Measurements from ENCODE around the gene MPV17L2. TPM values are rescaled to one million over a fixed set of nuclear protein-coding genes. Genes with fewer than 3 reads are reported as not detected.

Gene MPV17L2
- total RNA-seq, 2 donors from 2014 or later: 20.9 to 21.8 TPM

DNA sequence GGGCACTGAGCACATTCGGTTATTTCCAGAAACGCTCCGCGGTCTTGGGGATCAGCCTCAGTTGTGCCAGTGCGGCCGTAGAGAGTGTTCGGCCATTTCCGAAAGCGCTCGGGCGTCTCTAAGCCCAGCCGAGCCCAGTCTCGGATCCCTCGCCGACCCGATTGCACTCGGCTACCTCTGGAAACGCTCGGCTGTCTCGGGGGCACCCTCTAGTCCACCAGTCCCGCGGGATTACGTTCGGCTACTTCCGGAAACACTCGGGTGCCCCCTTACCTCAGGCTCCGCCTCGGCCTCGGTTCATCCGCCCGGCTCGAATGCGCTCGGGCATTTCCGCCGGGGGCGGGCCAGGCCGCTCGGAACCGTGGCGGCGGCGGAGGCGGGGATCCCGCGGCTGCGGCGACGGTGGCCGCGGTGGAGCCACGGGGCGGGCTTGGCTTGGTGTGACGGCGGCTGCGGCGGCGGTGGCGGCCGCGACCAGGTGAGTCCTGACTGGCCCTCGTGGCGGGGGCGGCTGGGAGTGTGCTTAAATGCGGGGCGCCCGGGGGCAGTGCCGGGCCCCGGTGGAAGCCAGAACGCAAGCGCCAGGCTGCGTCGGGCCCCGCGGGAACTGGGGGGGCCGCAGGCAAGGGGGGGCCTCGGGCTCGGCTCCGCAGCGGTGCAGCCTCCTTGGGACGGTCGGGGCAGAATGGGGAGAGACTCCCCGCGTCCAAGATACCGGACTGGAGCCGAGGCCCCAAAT lies 40.0 kb upstream of the MPV17L2 start, which contains the start of gene PIK3R2:
PIK3R2 (plus strand) TSS at position 347 of the 739 bp plus-strand sequence. CDS start 2,717 bp downstream, outside the sequence.
- H3K27ac Mint-ChIP-seq: peak within 1 kb of the TSS; percentile 98
- H3K27me3 Mint-ChIP-seq (ENCODE audit: insufficient read depth): no peaks in the 10 kb centered on the region
- TF ChIP-seq, protein P1, sequence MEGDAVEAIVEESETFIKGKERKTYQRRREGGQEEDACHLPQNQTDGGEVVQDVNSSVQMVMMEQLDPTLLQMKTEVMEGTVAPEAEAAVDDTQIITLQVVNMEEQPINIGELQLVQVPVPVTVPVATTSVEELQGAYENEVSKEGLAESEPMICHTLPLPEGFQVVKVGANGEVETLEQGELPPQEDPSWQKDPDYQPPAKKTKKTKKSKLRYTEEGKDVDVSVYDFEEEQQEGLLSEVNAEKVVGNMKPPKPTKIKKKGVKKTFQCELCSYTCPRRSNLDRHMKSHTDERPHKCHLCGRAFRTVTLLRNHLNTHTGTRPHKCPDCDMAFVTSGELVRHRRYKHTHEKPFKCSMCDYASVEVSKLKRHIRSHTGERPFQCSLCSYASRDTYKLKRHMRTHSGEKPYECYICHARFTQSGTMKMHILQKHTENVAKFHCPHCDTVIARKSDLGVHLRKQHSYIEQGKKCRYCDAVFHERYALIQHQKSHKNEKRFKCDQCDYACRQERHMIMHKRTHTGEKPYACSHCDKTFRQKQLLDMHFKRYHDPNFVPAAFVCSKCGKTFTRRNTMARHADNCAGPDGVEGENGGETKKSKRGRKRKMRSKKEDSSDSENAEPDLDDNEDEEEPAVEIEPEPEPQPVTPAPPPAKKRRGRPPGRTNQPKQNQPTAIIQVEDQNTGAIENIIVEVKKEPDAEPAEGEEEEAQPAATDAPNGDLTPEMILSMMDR (conservative IDR thresholded peaks at IDR 0.05): peak; percentile 6
- Histone ChIP-seq H3K27me3 (ENCODE audit: control insufficient read depth, insufficient read depth, low read length, poor library complexity, severe bottlenecking) (no peaks in the 10 kb centered on the region), H3K4me3 (ENCODE audit: low read length) (peak within 1 kb of the TSS; percentile 83), H3K4me1 (ENCODE audit: control insufficient read depth, insufficient read depth, low read length) (no peaks in the 10 kb centered on the region), H3K36me3 (ENCODE audit: control insufficient read depth, insufficient read depth, low read length) (peaks cover 4% of the 10 kb centered on the region), H3K27ac (ENCODE audit: low read depth, low read length) (peak within 1 kb of the TSS; percentile 88), H3K9me3 (ENCODE audit: control insufficient read depth, low read length) (no peaks in the 10 kb centered on the region), H3K9ac (ENCODE audit: extremely low read depth, low read length, poor library complexity, severe bottlenecking) (peak within 1 kb of the TSS; percentile 75)
- WGBS, 2 experiments (ENCODE audit: insufficient coverage in 1 of 2, insufficient read length in 1 of 2): 0% methylated on average over 23 to 86 of the region's 86 CpGs
- peak within 1 kb of the TSS; percentile 79 for H3K4me3 Mint-ChIP-seq
- no peaks in the 10 kb centered on the region for H3K9me3 Mint-ChIP-seq
- peak; percentile 100 for DNase-seq
- peaks cover 8% of the 10 kb centered on the region for H3K36me3 Mint-ChIP-seq (ENCODE audit: low read depth)
- H3K4me1 Mint-ChIP-seq: peaks cover 7% of the 10 kb centered on the region

DNA sequence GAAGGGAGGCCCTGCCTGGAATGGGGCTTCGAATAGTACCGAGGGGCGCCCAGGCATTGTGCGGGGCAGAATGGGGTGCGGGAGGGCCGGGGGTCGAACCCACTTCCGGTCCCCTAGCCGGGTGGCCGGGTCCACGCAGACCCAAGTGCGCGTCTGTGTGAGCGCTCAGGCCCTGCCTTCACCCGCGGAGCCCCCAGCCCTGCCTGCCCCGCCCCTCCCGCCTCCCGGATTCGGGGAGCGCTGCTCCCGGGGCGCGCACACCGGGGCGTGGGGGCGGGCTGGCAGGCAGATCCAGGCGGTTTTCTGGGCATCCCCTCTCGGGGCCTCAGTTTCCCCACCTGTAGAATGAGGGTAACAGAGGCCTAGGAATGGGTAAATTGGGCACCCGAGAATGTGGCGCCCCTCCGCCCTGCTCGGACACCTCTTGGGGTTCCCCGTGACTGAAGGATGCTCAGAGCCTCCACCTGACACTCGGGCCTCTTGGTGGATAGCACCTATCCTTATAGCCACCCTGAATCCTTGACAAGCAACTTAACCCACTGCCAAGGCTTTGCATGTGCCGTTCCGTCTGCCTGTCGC lies 39.4 kb upstream of the MPV17L2 start:
- peak overlapping the region; percentile 79 for H3K4me3 Mint-ChIP-seq
- TF ChIP-seq, protein P1 (conservative IDR thresholded peaks at IDR 0.05): no peak
- peak overlapping the region; percentile 92 for H3K27ac Mint-ChIP-seq
- Histone ChIP-seq H3K36me3 (ENCODE audit: control insufficient read depth, insufficient read depth, low read length) (peaks cover 8% of the 10 kb centered on the region), H3K9me3 (ENCODE audit: control insufficient read depth, low read length) (no peaks in the 10 kb centered on the region), H3K27me3 (ENCODE audit: control insufficient read depth, insufficient read depth, low read length, poor library complexity, severe bottlenecking) (no peaks in the 10 kb centered on the region), H3K4me1 (ENCODE audit: control insufficient read depth, insufficient read depth, low read length) (no peaks in the 10 kb centered on the region), H3K4me3 (ENCODE audit: low read length) (peak overlapping the region; percentile 83), H3K27ac (ENCODE audit: low read depth, low read length) (peak overlapping the region; percentile 68), H3K9ac (ENCODE audit: extremely low read depth, low read length, poor library complexity, severe bottlenecking) (peak overlapping the region; percentile 75)
- WGBS, 2 experiments (ENCODE audit: insufficient coverage in 1 of 2, insufficient read length in 1 of 2): 3 to 9% methylated on average over 15 to 38 of the region's 38 CpGs
- no peak for DNase-seq
- H3K9me3 Mint-ChIP-seq: no peaks in the 10 kb centered on the region
- no peaks in the 10 kb centered on the region for H3K27me3 Mint-ChIP-seq (ENCODE audit: insufficient read depth)
- peaks cover 7% of the 10 kb centered on the region for H3K4me1 Mint-ChIP-seq
- peaks cover 4% of the 10 kb centered on the region for H3K36me3 Mint-ChIP-seq (ENCODE audit: low read depth)

DNA sequence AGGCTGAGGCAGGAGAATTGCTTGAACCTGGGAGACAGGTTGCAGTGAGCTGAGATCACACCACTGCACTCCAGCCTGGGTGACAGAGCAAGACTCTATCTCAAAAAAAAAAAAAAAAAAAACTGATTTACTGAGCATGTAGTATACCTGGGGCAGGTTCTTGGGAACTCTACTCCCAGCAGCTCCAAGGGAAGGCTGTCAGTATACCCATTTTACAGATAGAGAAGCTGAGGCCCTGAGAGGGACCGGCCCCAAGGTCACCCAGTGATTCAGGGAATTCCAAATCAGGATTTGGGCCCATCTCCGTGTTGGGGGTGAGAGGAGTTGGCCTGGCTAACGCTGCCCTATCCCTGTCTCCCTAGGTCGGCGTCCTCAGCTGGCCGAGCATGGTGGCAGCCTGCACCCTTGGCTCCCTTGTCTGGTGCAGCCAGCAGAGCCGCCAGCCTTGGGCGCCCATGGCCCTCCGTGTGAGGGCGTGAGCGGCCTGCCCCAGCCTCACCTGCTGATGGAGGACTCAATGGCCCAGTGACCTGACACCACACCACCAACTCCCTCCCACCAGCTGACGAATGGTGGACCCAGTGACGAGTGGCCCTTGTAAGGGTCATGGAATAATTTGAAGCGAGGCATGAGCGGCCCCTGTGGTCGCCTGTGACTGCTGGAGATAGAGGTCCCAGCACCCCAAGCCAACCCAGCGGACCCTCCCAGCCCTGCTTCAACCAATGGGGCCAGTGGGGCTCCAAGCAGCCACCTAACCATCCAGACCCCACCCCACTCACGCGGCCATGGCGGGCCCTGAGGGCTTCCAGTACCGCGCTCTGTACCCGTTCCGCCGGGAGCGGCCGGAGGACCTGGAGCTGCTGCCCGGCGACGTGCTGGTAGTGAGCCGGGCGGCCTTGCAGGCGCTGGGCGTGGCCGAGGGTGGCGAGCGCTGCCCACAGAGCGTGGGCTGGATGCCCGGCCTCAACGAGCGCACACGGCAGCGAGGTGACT lies 37.6 kb upstream of the MPV17L2 start:
- Mint-ChIP-seq H3K4me1 (peaks cover 7% of the 10 kb centered on the region), H3K27me3 (ENCODE audit: insufficient read depth) (no peaks in the 10 kb centered on the region), H3K4me3 (no peak overlapping the region), H3K27ac (no peak overlapping the region), H3K9me3 (no peaks in the 10 kb centered on the region), H3K36me3 (ENCODE audit: low read depth) (peaks cover 9% of the 10 kb centered on the region)
- H3K4me3 ChIP-seq (ENCODE audit: low read length): no peak overlapping the region
- H3K27me3 ChIP-seq (ENCODE audit: control insufficient read depth, insufficient read depth, low read length, poor library complexity, severe bottlenecking): no peaks in the 10 kb centered on the region
- no peaks in the 10 kb centered on the region for H3K9me3 ChIP-seq (ENCODE audit: control insufficient read depth, low read length)
- no peak overlapping the region for H3K9ac ChIP-seq (ENCODE audit: extremely low read depth, low read length, poor library complexity, severe bottlenecking)
- DNase-seq: no peak
- TF ChIP-seq, protein P1 (conservative IDR thresholded peaks at IDR 0.05): no peak
- H3K27ac ChIP-seq (ENCODE audit: low read depth, low read length): no peak overlapping the region
- no peaks in the 10 kb centered on the region for H3K4me1 ChIP-seq (ENCODE audit: control insufficient read depth, insufficient read depth, low read length)
- H3K36me3 ChIP-seq (ENCODE audit: control insufficient read depth, insufficient read depth, low read length): peaks cover 8% of the 10 kb centered on the region
- 95 to 98% methylated on average over 15 to 43 of the region's 43 CpGs for WGBS, 2 experiments (ENCODE audit: insufficient coverage in 1 of 2, insufficient read length in 1 of 2)

All from endodermal cell (in vitro differentiated cells).